Tibial artery (tissue), 4 donors: ENCODE results near the gene ABHD4.
"Not testable (repeated sequence)": the region's sequence is repeated elsewhere in the genome, so short reads cannot be mapped to it uniquely, and the experiment has no call there.

Source experiments
- DNase-seq, 2 donors: peaks; one replicate each; pipeline ENCODE4 v3.0.0-alpha.2; 2019
- H3K27ac ChIP-seq, 2 donors: fragments of 200-600 bp; sonication (generic) in 1 of 2; 1 replicate in 1 of 2; 2 replicates in 1 of 2; pipeline ENCODE4 v1.5.1; 2018 to 2019; ENCODE audit warnings: mild to moderate bottlenecking in 1 of 2
- H3K27me3 ChIP-seq, 2 donors: fragments of 200-600 bp; sonication (generic) in 1 of 2; one replicate each; pipeline versions ENCODE4 v1.5.1 to v1.6.0; 2016 to 2019
- H3K36me3 ChIP-seq, 3 donors: fragments of 200-600 bp; sonication (generic) in 2 of 3; one replicate each; pipeline ENCODE4 v1.5.1; 2016 to 2019; ENCODE audit warnings: mild to moderate bottlenecking in 2 of 3
- H3K4me1 ChIP-seq, 4 donors: fragments of 200-600 bp; sonication (generic) in 2 of 4; 1 replicate in 3 of 4; 2 replicates in 1 of 4; pipeline ENCODE4 v1.5.1; 2016 to 2019
- H3K4me3 ChIP-seq, 2 donors: fragments of 200-600 bp; sonication (generic) in 1 of 2; 1 replicate in 1 of 2; 2 replicates in 1 of 2; pipeline ENCODE4 v1.5.1; 2018 to 2019; ENCODE audit warnings: mild to moderate bottlenecking in 2 of 2
- H3K9me3 ChIP-seq, 3 donors: fragments of 200-600 bp; sonication (generic) in 1 of 3; one replicate each; pipeline ENCODE4 v1.5.1; 2016 to 2019
- intact Hi-C: fragments of 100-400 bp; cut with DNase I; formaldehyde crosslinking; loops from one replicate; pipeline ENCODE4 v1.15.0; 2023; ENCODE audit warnings: low total_unique reads
- TF ChIP-seq, protein P1 (sequence below), 2 experiments: fragments of 200-600 bp in 1 of 2; fragments of 450-650 bp in 1 of 2; IDR thresholded peaks; one replicate each; pipeline ENCODE4 v1.5.1; 2017 to 2019; ENCODE audit warnings: antibody characterized with exemption in 2 of 2, mild to moderate bottlenecking in 1 of 2, moderate library complexity in 1 of 2

Gene ABHD4

DNA sequence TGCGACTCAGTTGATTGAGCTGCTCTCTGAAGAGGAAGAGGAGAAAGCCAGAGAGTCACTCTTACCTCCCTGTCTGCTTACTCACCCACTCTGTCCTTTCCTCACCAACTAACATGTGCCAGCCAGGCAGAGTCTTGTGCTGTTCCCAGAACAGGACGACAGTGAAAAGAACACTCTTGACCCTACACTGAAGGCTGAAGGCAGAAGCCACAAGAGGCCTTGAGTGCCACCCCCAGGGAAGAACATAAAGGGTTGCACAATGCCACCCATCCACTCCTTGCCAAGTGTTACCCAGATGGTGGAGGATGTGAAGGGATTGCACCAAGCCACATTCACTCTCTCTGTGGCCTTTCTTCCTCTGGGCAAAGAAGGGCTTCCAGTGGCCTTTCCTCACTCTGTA lies 12.8 kb downstream of the ABHD4 start:
- intact Hi-C loops = no loop called here
- Histone ChIP-seq H3K4me3 (no peak overlapping the region), H3K27ac (no peak overlapping the region), H3K9me3 (no peaks in the 10 kb centered on the region), H3K27me3 (no peaks in the 10 kb centered on the region), H3K36me3 (peaks cover 58 to 66% (median 62%) of the 10 kb centered on the region in 3 donors), H3K4me1 (peaks cover 0 to 22% (median 14%) of the 10 kb centered on the region in 4 donors)
- no peak for DNase-seq
- TF ChIP-seq, protein P1, sequence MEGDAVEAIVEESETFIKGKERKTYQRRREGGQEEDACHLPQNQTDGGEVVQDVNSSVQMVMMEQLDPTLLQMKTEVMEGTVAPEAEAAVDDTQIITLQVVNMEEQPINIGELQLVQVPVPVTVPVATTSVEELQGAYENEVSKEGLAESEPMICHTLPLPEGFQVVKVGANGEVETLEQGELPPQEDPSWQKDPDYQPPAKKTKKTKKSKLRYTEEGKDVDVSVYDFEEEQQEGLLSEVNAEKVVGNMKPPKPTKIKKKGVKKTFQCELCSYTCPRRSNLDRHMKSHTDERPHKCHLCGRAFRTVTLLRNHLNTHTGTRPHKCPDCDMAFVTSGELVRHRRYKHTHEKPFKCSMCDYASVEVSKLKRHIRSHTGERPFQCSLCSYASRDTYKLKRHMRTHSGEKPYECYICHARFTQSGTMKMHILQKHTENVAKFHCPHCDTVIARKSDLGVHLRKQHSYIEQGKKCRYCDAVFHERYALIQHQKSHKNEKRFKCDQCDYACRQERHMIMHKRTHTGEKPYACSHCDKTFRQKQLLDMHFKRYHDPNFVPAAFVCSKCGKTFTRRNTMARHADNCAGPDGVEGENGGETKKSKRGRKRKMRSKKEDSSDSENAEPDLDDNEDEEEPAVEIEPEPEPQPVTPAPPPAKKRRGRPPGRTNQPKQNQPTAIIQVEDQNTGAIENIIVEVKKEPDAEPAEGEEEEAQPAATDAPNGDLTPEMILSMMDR (IDR thresholded peaks at IDR 0.05) = no peak

DNA sequence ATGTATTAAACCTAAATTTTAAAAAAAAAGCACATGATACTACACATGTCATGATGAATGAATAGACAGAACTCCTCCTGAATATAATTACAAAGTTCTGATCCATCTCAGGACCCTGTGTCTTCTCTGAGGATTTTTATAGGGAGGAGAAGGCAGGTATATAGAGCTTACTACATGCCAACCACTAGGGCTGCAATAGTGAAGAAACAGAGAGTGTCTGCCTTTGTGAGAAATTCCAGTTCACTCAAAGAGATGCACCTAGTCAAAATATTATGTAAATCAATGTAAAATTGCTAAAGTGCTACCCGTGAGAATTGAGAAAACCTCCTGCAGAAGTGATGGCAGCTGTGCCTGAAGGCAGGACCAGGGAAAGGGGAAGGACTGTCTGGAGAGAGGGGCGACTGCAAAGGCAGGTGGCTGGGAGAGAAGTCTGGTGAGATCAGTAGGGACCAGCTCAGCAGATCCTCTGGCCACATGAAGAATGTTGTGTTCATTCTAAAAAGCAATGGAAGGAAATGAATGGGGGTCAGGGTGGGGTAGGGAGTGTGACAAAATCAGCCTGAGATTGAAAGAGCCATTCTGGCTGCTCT lies 15.1 kb downstream of the ABHD4 start:
- TF ChIP-seq, protein P1 (IDR thresholded peaks at IDR 0.05) = no peak
- peak overlapping the region; percentile 55 to 65 for H3K27ac ChIP-seq
- no peak for DNase-seq

DNA sequence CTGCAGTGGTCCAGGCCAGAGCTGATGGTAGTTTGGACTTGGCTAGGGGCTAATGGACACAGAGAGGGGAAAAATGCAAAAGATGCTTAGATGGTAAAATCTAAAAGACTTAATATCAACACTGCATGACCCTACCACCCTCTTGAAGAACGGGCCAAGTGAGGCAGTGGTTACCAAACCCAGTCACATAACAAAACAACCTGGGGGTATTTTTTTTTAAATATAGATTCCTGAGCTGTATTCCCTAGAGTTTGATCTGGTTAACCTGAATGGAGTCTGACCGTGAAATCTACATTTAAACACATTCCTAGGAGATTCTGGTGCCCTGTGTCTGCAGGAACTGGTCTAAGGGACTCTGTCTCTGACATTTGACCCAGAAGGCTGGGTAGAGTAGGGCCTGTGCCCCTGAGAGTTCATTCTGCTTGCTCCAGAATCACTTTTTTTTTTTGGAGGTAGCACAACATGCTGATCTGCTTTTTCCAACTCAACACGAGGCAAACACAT lies 15.7 kb downstream of the ABHD4 start:
- Histone ChIP-seq H3K27ac (peak overlapping the region; percentile 55 to 65), H3K27me3 (no peaks in the 10 kb centered on the region), H3K9me3 (no peaks in the 10 kb centered on the region), H3K4me3 (no peak overlapping the region), H3K36me3 (peaks cover 31 to 37% (median 34%) of the 10 kb centered on the region in 3 donors), H3K4me1 (peaks cover 0 to 22% (median 14%) of the 10 kb centered on the region in 4 donors)
- DNase-seq = no peak
- TF ChIP-seq, protein P1 (IDR thresholded peaks at IDR 0.05) = no peak
- intact Hi-C loops = no loop called here

More for the DNA sequence above, 15.1 kb downstream of the ABHD4 start:
- H3K4me3 ChIP-seq = no peak overlapping the region
- peaks cover 35 to 43% (median 39%) of the 10 kb centered on the region in 3 donors for H3K36me3 ChIP-seq
- H3K27me3 ChIP-seq = no peaks in the 10 kb centered on the region
- intact Hi-C loops = no loop called here
- no peaks in the 10 kb centered on the region for H3K9me3 ChIP-seq
- H3K4me1 ChIP-seq = peaks cover 0 to 22% (median 14%) of the 10 kb centered on the region in 4 donors

- H3K27ac ChIP-seq = peak overlapping the region; percentile 55 to 65
- DNase-seq = no peak
- intact Hi-C loops = no loop called here
These were observed 16.2 kb downstream of the ABHD4 start for GRCh38 chr14:22614240-22614799.

GRCh38 chr14:22615765-22616164 lies 17.7 kb downstream of the ABHD4 start:
- DNase-seq, H3K9me3 ChIP-seq, H3K27me3 ChIP-seq, H3K27ac ChIP-seq, H3K4me3 ChIP-seq, intact Hi-C loops: not testable (repeated sequence)
- Histone ChIP-seq H3K4me1 (peaks cover 0 to 22% (median 14%) of the 10 kb centered on the region in 4 donors), H3K36me3 (peaks cover 11 to 17% (median 14%) of the 10 kb centered on the region in 3 donors)

More at GRCh38 chr14:22614240-22614799, 16.2 kb downstream of the ABHD4 start:
- H3K9me3 ChIP-seq = no peaks in the 10 kb centered on the region
- TF ChIP-seq, protein P1 (IDR thresholded peaks at IDR 0.05) = no peak
- no peak overlapping the region for H3K4me3 ChIP-seq
- H3K36me3 ChIP-seq = peaks cover 25 to 32% (median 28%) of the 10 kb centered on the region in 3 donors
- no peaks in the 10 kb centered on the region for H3K27me3 ChIP-seq
- H3K4me1 ChIP-seq = peaks cover 0 to 22% (median 14%) of the 10 kb centered on the region in 4 donors

DNA sequence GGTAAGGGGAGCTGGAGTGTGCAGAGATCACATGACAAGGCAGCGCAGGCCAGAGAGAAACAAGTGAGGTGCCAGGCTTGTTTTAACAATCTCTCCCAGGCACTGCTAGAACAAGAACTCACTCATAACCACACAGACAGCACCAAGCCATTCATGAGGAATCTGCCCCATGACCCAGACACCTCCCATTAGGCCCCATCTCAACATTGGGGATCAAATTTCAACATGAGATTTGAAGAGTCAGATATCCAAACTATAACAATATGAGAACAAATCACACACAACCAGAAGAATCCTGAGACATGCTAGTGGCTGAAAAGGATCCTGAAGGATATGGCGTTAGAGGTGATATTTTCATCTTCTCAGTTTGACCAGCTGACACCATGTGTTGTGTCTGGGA lies 24.2 kb downstream of the ABHD4 start:
- TF ChIP-seq, protein P1 (IDR thresholded peaks at IDR 0.05) = no peak
- no peak overlapping the region for H3K4me3 ChIP-seq
- intact Hi-C loops = no loop called here
- H3K9me3 ChIP-seq = no peaks in the 10 kb centered on the region
- no peaks in the 10 kb centered on the region for H3K4me1 ChIP-seq
- H3K27ac ChIP-seq = no peak overlapping the region
- no peak for DNase-seq
- H3K36me3 ChIP-seq = no peaks in the 10 kb centered on the region
- H3K27me3 ChIP-seq = no peaks in the 10 kb centered on the region
